ENCODE measurements around the gene ELMO2.

ELMO2 gene

DNA sequence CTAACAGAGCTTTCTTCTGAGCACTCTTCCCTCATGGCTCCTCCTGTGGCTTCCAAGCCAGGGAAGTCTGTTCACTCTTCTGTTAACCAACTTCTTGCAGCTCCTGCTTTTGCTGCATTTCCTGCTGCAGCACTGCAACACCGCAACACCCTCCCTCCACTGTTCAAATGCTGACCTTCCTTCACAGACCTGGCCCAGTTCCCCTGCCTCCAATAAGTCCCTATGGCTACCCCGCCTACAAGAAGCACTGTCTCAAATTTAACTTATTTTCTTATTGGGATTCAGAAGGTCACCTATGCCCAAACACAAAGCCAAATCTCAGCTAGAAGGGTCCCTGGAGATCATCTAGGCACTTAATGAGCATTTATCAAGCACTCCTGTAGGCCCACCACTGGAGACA is 44.6 kb downstream of the ELMO2 start:
- H3K27ac ChIP-seq (ENCODE audit: low read depth, low read length), result no peak overlapping the region
- H3K9ac ChIP-seq (ENCODE audit: low read length), result no peak overlapping the region
- H3K27me3 ChIP-seq (ENCODE audit: control insufficient read depth, insufficient read depth, low read length), result no peaks in the 10 kb centered on the region

DNA sequence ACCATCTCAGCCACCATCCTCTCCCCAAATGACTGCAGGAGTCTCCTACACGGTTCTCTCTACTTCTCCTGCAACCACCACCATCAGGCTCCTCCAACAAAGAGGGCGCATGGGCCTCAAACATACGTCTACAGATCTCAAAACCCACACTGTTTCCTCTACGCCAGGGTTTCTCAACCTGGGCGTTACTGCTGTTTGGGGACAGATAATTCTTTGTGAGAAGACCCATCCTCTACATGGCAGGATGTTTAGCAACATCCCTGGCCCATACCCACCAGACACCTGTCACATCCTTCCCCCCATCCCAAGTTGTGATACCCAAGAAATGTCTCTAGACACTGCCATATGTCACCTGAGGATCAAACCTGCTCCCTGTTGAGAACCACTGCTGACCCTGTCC is 45.0 kb downstream of the ELMO2 start:
- peaks cover 3% of the 10 kb centered on the region for H3K36me3 ChIP-seq (ENCODE audit: control insufficient read depth, insufficient read depth, low read length)
- no peak overlapping the region for H3K4me3 ChIP-seq (ENCODE audit: low read length)
- no peak overlapping the region for H3K9ac ChIP-seq (ENCODE audit: low read length)
- H3K4me1 ChIP-seq (ENCODE audit: control insufficient read depth, insufficient read depth, low read length), result peaks cover 16% of the 10 kb centered on the region
- H3K27ac ChIP-seq (ENCODE audit: low read depth, low read length), result no peak overlapping the region
- H3K27me3 ChIP-seq (ENCODE audit: control insufficient read depth, insufficient read depth, low read length), result no peaks in the 10 kb centered on the region

More for the DNA sequence above, 44.6 kb downstream of the ELMO2 start:
- peaks cover 3% of the 10 kb centered on the region for H3K36me3 ChIP-seq (ENCODE audit: control insufficient read depth, insufficient read depth, low read length)
- H3K4me3 ChIP-seq (ENCODE audit: low read length), result no peak overlapping the region
- peaks cover 16% of the 10 kb centered on the region for H3K4me1 ChIP-seq (ENCODE audit: control insufficient read depth, insufficient read depth, low read length)

- peaks cover 10% of the 10 kb centered on the region for H3K4me1 ChIP-seq (ENCODE audit: control insufficient read depth, insufficient read depth, low read length)
- peaks cover 3% of the 10 kb centered on the region for H3K36me3 ChIP-seq (ENCODE audit: control insufficient read depth, insufficient read depth, low read length)
- H3K27ac ChIP-seq (ENCODE audit: low read depth, low read length), result no peak overlapping the region
- H3K9ac ChIP-seq (ENCODE audit: low read length), result no peak overlapping the region
- H3K4me3 ChIP-seq (ENCODE audit: low read length), result no peak overlapping the region
- no peaks in the 10 kb centered on the region for H3K27me3 ChIP-seq (ENCODE audit: control insufficient read depth, insufficient read depth, low read length)
Observed at GRCh38 chr20:46359233-46359751, 47.1 kb downstream of the ELMO2 start.

GRCh38 chr20:46358346-46359058 is 47.9 kb downstream of the ELMO2 start:
- Histone ChIP-seq H3K9ac (ENCODE audit: low read length) (no peak overlapping the region), H3K4me1 (ENCODE audit: control insufficient read depth, insufficient read depth, low read length) (peaks cover 8% of the 10 kb centered on the region), H3K27ac (ENCODE audit: low read depth, low read length) (no peak overlapping the region), H3K4me3 (ENCODE audit: low read length) (no peak overlapping the region), H3K27me3 (ENCODE audit: control insufficient read depth, insufficient read depth, low read length) (no peaks in the 10 kb centered on the region), H3K36me3 (ENCODE audit: control insufficient read depth, insufficient read depth, low read length) (peaks cover 3% of the 10 kb centered on the region)

DNA sequence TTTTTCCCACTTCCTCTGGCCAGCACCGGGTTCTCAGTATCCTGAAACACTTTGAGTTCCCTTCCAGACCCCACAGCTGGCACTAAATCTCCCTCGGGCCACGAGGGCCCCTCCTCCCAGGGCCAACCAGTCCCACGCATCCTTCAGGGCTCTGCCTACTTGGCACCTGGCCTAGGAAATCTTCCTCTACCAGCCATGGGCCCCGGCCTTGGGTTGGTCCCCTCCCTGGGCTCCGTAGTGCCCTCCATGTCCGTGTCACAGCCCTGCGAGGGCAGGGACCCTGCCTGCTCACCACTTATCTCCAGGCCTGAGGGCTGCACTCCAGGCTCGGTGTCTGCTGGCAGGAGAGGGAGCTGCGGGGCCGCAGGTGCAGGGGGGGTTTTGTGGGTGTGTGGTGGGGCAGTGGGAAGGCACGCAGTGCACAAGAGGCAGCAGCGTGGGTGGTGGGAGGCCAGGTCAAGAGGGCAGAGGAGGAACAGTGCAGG is 49.3 kb downstream of the ELMO2 start:
- no peak overlapping the region for H3K4me3 ChIP-seq (ENCODE audit: low read length)
- no peak overlapping the region for H3K27ac ChIP-seq (ENCODE audit: low read depth, low read length)
- H3K4me1 ChIP-seq (ENCODE audit: control insufficient read depth, insufficient read depth, low read length), result peaks cover 3% of the 10 kb centered on the region

GRCh38 chr20:46356195-46357029 is 50.0 kb downstream of the ELMO2 start:
- no peak overlapping the region for H3K9ac ChIP-seq (ENCODE audit: low read length)
- no peaks in the 10 kb centered on the region for H3K27me3 ChIP-seq (ENCODE audit: control insufficient read depth, insufficient read depth, low read length)
- no peak overlapping the region for H3K4me3 ChIP-seq (ENCODE audit: low read length)
- no peak overlapping the region for H3K27ac ChIP-seq (ENCODE audit: low read depth, low read length)
- peaks cover 3% of the 10 kb centered on the region for H3K4me1 ChIP-seq (ENCODE audit: control insufficient read depth, insufficient read depth, low read length)
- H3K36me3 ChIP-seq (ENCODE audit: control insufficient read depth, insufficient read depth, low read length), result peaks cover 6% of the 10 kb centered on the region

More for the DNA sequence above, 49.3 kb downstream of the ELMO2 start:
- Histone ChIP-seq H3K27me3 (ENCODE audit: control insufficient read depth, insufficient read depth, low read length) (no peaks in the 10 kb centered on the region), H3K36me3 (ENCODE audit: control insufficient read depth, insufficient read depth, low read length) (peaks cover 5% of the 10 kb centered on the region), H3K9ac (ENCODE audit: low read length) (no peak overlapping the region)

GRCh38 chr20:46355778-46356177 is 50.6 kb downstream of the ELMO2 start:
- H3K4me3 ChIP-seq (ENCODE audit: low read length), result no peak overlapping the region
- H3K9ac ChIP-seq (ENCODE audit: low read length), result no peak overlapping the region
- H3K36me3 ChIP-seq (ENCODE audit: control insufficient read depth, insufficient read depth, low read length), result peaks cover 6% of the 10 kb centered on the region
- no peak overlapping the region for H3K27ac ChIP-seq (ENCODE audit: low read depth, low read length)
- H3K27me3 ChIP-seq (ENCODE audit: control insufficient read depth, insufficient read depth, low read length), result no peaks in the 10 kb centered on the region
- H3K4me1 ChIP-seq (ENCODE audit: control insufficient read depth, insufficient read depth, low read length), result peaks cover 3% of the 10 kb centered on the region

DNA sequence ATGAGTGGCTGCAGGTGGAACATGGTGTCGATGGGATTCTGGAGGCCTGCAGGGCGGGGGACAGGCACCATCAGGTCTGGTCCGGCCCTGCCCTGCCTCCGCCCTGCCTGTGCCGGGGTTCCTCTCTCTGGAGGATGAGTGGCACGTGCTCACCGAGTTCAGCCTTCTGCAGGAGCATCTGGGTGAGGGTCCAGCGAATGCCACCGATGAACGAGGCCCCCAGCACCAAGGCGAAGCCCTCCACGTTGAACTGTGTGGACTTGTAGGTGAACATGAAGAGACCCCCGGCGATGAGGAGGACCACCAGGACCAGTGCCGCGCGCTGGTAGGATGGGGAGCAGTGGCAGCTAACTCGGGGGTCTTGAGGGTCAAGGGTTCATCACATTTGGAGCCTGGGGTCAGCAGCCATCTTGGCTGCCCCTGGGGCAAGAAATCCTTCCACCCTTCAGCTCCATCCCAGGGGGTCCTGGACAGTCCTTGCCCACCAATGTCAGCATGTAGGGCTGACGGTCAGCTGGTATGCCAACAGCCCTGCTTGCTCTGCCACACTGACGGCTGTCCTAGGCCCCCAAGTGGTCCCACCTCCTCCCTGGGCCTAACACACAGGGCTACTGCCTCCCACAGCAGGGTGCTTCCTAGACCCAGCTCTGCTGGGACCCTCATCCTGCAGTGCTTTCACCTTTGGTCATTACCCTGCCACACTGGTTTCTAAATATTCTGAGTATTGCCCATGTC is 51.3 kb downstream of the ELMO2 start:
- no peaks in the 10 kb centered on the region for H3K27me3 ChIP-seq (ENCODE audit: control insufficient read depth, insufficient read depth, low read length)
- H3K4me1 ChIP-seq (ENCODE audit: control insufficient read depth, insufficient read depth, low read length), result peaks cover 3% of the 10 kb centered on the region
- no peak overlapping the region for H3K9ac ChIP-seq (ENCODE audit: low read length)
- peaks cover 6% of the 10 kb centered on the region for H3K36me3 ChIP-seq (ENCODE audit: control insufficient read depth, insufficient read depth, low read length)
- H3K27ac ChIP-seq (ENCODE audit: low read depth, low read length), result no peak overlapping the region
- no peak overlapping the region for H3K4me3 ChIP-seq (ENCODE audit: low read length)

- Histone ChIP-seq H3K9ac (ENCODE audit: low read length) (no peak overlapping the region), H3K36me3 (ENCODE audit: control insufficient read depth, insufficient read depth, low read length) (peaks cover 6% of the 10 kb centered on the region), H3K4me1 (ENCODE audit: control insufficient read depth, insufficient read depth, low read length) (peaks cover 3% of the 10 kb centered on the region), H3K27ac (ENCODE audit: low read depth, low read length) (no peak overlapping the region), H3K27me3 (ENCODE audit: control insufficient read depth, insufficient read depth, low read length) (no peaks in the 10 kb centered on the region), H3K4me3 (ENCODE audit: low read length) (no peak overlapping the region)
Observed at GRCh38 chr20:46354207-46354555, 52.2 kb downstream of the ELMO2 start.

- no peak overlapping the region for H3K27ac ChIP-seq (ENCODE audit: low read depth, low read length)
- H3K9ac ChIP-seq (ENCODE audit: low read length), result no peak overlapping the region
- H3K27me3 ChIP-seq (ENCODE audit: control insufficient read depth, insufficient read depth, low read length), result no peaks in the 10 kb centered on the region
- H3K4me3 ChIP-seq (ENCODE audit: low read length), result no peak overlapping the region
- peaks cover 3% of the 10 kb centered on the region for H3K4me1 ChIP-seq (ENCODE audit: control insufficient read depth, insufficient read depth, low read length)
- peaks cover 6% of the 10 kb centered on the region for H3K36me3 ChIP-seq (ENCODE audit: control insufficient read depth, insufficient read depth, low read length)
Observed at GRCh38 chr20:46353500-46354206, 52.8 kb downstream of the ELMO2 start.

DNA sequence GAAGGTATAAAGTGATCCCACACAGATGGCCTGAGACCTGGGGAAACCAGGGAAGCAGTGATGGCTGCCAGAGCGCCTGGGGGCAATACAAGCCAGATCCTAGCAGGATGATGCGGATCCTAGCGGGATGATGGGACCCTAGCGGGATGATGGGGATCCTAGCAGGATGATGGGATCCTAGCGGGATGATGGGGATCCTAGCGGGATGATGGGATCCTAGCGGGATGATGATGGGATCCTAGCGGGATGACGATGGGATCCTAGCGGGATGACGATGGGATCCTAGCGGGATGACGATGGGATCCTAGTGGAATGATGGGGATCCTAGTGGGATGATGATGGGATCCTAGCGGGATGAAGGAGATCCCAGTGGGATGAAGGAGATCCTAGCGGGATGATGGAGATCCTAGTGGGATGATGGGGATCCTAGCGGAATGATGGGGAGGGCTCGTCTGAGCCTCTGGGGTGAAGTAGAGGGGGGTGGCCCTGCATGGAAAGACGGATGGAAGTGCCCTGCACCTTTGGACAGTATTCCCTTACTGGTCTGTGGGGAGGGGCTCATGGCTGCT is 54.0 kb downstream of the ELMO2 start:
- Histone ChIP-seq H3K4me3 (ENCODE audit: low read length) (no peak overlapping the region), H3K36me3 (ENCODE audit: control insufficient read depth, insufficient read depth, low read length) (peaks cover 6% of the 10 kb centered on the region), H3K4me1 (ENCODE audit: control insufficient read depth, insufficient read depth, low read length) (peaks cover 3% of the 10 kb centered on the region), H3K27ac (ENCODE audit: low read depth, low read length) (no peak overlapping the region), H3K9ac (ENCODE audit: low read length) (no peak overlapping the region), H3K27me3 (ENCODE audit: control insufficient read depth, insufficient read depth, low read length) (no peaks in the 10 kb centered on the region)
